Spleen (tissue), 11 donors: ENCODE measurements around the gene NR1I2. TPM values are rescaled to one million over a fixed set of nuclear protein-coding genes. Genes with fewer than 3 reads are reported as not detected.

Experiments
- DNase-seq: peaks from one replicate; pipeline ENCODE4 v3.0.0-alpha.2; 2020
- H3K27ac ChIP-seq, 8 donors: fragments of 200-600 bp; sonication (generic) in 7 of 8; 1 replicate in 4 of 8; 2 replicates in 4 of 8; pipeline versions ENCODE4 v1.5.0 to v1.8.0; 2016 to 2021; ENCODE audit warnings: inconsistent platforms in 4 of 8, mild to moderate bottlenecking in 4 of 8, moderate library complexity in 1 of 8
- H3K27me3 ChIP-seq, 7 donors: fragments of 200-600 bp; sonication (generic) in 6 of 7; replicated peaks in 1 of 7; 1 replicate in 4 of 7; 2 replicates in 3 of 7; pipeline versions ENCODE4 v1.5.0 to v1.8.0; 2016 to 2021; ENCODE audit warnings: inconsistent platforms in 3 of 7, mild to moderate bottlenecking in 1 of 7
- H3K36me3 ChIP-seq, 6 donors: fragments of 200-600 bp; sonication (generic) in 5 of 6; 1 replicate in 4 of 6; 2 replicates in 2 of 6; pipeline versions ENCODE4 v1.5.0 to v1.8.0; 2016 to 2021; ENCODE audit warnings: inconsistent platforms in 2 of 6
- H3K4me1 ChIP-seq, 6 donors: fragments of 200-600 bp; sonication (generic) in 5 of 6; 1 replicate in 3 of 6; 2 replicates in 3 of 6; pipeline versions ENCODE4 v1.5.0 to v1.8.0; 2016 to 2021; ENCODE audit warnings: inconsistent platforms in 3 of 6
- H3K4me3 ChIP-seq, 8 donors: fragments of 200-600 bp; sonication (generic) in 7 of 8; 1 replicate in 4 of 8; 2 replicates in 4 of 8; pipeline versions ENCODE4 v1.5.0 to v1.8.0; 2016 to 2021; ENCODE audit warnings: inconsistent platforms in 4 of 8, mild to moderate bottlenecking in 4 of 8, moderate library complexity in 2 of 8
- H3K9me3 ChIP-seq, 8 donors: fragments of 200-600 bp; sonication (generic) in 7 of 8; 1 replicate in 4 of 8; 2 replicates in 4 of 8; pipeline versions ENCODE4 v1.5.0 to v1.8.0; 2016 to 2021; ENCODE audit warnings: inconsistent platforms in 4 of 8
- POLR2A ChIP-seq, 3 donors: fragments of 450-650 bp; IDR thresholded peaks; one replicate each; pipeline ENCODE4 v1.5.1; 2017; ENCODE audit warnings: antibody characterized with exemption in 3 of 3, mild to moderate bottlenecking in 1 of 3
- POLR2AphosphoS5 ChIP-seq, 3 donors: sonication (generic); formaldehyde crosslinking; IDR thresholded peaks; one replicate each; pipeline ENCODE4 v1.5.1; 2017; ENCODE audit warnings: antibody characterized with exemption in 3 of 3
- WGBS, 5 donors: extraction: QIAGEN DNeasy Blood & Tissue Kit in 3 of 5; methylation state at CpG; one replicate each; pipeline versions ENCODE4 v1.1.5 to v1.1.7; 2013 to 2018; 5-methylcytosine and 5-hydroxymethylcytosine counted together
- intact Hi-C: fragments of 100-400 bp; cut with DNase I; formaldehyde crosslinking; loops from one replicate; pipeline ENCODE4 v1.15.0; 2023; ENCODE audit warnings: low total_unique reads
- polyA plus RNA-seq, 3 donors: library from polyadenylated mRNA; stranded (reverse); fragments of 200-250 nt; gene quantifications; one replicate each; pipeline ENCODE4 v1.2.1, GENCODE V29; 2013
- total RNA-seq, 7 donors: library from RNA; depleted of rRNA in 3 of 7; stranded (reverse); fragments of >200 nt in 3 of 7; fragmentation: NEBNext Ultra II Directional in 4 of 7; extraction: Animal tissue kit (Norgen Biotek cat#: 25700) in 4 of 7; gene quantifications; one replicate each; pipeline versions ENCODE4 v1.1.0 to v1.2.1, GENCODE V29; 2016 to 2021
- TF ChIP-seq, protein P1 (sequence below), 11 experiments: fragments of 200-600 bp in 7 of 11; fragments of 450-650 bp in 4 of 11; sonication (generic) in 4 of 11; IDR thresholded peaks in 8 of 11; conservative IDR thresholded peaks in 3 of 11; 1 replicate in 7 of 11; 2 replicates in 4 of 11; pipeline versions ENCODE4 v1.4.0 to v1.8.0; 2016 to 2021; ENCODE audit warnings: antibody characterized with exemption in 11 of 11, inconsistent platforms in 4 of 11, mild to moderate bottlenecking in 1 of 11
- donor health status: healthy with polysubstance abuse.
- donor health status: DM: no; HTN: no; CAD: no; lungs with moderate emphysema.
- donor health status: DM: no; HTN: no; CAD: no.
- donor health status: Bipolar disorder and iron deficiency.
- donor health status: healthy.
- donor health status: DM: no; HTN: no; CAD: no.
- donor health status: DM: yes; HTN: yes; CAD: no.

NR1I2 gene
- total and polyA plus RNA-seq, 10 donors = 0.26 to 1.1 (median 0.55) TPM; not detected in 1

DNA sequence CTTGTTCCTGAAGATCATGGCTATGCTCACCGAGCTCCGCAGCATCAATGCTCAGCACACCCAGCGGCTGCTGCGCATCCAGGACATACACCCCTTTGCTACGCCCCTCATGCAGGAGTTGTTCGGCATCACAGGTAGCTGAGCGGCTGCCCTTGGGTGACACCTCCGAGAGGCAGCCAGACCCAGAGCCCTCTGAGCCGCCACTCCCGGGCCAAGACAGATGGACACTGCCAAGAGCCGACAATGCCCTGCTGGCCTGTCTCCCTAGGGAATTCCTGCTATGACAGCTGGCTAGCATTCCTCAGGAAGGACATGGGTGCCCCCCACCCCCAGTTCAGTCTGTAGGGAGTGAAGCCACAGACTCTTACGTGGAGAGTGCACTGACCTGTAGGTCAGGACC, 35.2 kb downstream of the NR1I2 start:
- intact Hi-C loops = no loop called here
- DNase-seq = no peak
- WGBS, 5 donors = 87 to 95% (median 91%) methylated on average over 5 to 12 of the region's 12 CpGs

DNA sequence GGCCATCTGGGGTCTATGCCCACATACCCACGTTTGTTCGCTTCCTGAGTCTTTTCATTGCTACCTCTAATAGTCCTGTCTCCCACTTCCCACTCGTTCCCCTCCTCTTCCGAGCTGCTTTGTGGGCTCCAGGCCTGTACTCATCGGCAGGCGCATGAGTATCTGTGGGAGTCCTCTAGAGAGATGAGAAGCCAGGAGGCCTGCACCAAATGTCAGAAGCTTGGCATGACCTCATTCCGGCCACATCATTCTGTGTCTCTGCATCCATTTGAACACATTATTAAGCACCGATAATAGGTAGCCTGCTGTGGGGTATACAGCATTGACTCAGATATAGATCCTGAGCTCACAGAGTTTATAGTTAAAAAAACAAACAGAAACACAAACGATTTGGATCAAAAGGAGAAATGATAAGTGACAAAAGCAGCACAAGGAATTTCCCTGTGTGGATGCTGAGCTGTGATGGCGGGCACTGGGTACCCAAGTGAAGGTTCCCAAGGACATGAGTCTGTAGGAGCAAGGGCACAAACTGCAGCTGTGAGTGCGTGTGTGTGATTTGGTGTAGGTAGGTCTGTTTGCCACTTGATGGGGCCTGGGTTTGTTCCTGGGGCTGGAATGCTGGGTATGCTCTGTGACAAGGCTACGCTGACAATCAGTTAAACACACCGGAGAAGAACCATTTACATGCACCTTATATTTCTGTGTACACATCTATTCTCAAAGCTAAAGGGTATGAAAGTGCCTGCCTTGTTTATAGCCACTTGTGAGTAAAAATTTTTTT, 35.9 kb downstream of the NR1I2 start:
- Histone ChIP-seq H3K4me1 (no peaks in the 10 kb centered on the region), H3K4me3 (no peak overlapping the region), H3K36me3 (no peaks in the 10 kb centered on the region), H3K27me3 (peaks cover 0 to 9% (median 0%) of the 10 kb centered on the region in 7 donors), H3K27ac (no peak overlapping the region), H3K9me3 (no peaks in the 10 kb centered on the region)
- 68 to 89% (median 76%) methylated on average over 13 of the region's 13 CpGs for WGBS, 5 donors
- no peak for DNase-seq
- intact Hi-C loops = no loop called here
- no peak for TF ChIP-seq POLR2A (IDR thresholded peaks at IDR 0.05)
- no peak for TF ChIP-seq POLR2AphosphoS5 (IDR thresholded peaks at IDR 0.05)
- TF ChIP-seq, protein P1, sequence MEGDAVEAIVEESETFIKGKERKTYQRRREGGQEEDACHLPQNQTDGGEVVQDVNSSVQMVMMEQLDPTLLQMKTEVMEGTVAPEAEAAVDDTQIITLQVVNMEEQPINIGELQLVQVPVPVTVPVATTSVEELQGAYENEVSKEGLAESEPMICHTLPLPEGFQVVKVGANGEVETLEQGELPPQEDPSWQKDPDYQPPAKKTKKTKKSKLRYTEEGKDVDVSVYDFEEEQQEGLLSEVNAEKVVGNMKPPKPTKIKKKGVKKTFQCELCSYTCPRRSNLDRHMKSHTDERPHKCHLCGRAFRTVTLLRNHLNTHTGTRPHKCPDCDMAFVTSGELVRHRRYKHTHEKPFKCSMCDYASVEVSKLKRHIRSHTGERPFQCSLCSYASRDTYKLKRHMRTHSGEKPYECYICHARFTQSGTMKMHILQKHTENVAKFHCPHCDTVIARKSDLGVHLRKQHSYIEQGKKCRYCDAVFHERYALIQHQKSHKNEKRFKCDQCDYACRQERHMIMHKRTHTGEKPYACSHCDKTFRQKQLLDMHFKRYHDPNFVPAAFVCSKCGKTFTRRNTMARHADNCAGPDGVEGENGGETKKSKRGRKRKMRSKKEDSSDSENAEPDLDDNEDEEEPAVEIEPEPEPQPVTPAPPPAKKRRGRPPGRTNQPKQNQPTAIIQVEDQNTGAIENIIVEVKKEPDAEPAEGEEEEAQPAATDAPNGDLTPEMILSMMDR (IDR thresholded peaks at IDR 0.05 in 8 of 11, conservative IDR thresholded peaks at IDR 0.05 in 3 of 11) = no peak

More for the DNA sequence above, 35.2 kb downstream of the NR1I2 start:
- Histone ChIP-seq H3K36me3 (no peaks in the 10 kb centered on the region), H3K27ac (no peak overlapping the region), H3K4me1 (no peaks in the 10 kb centered on the region), H3K9me3 (no peaks in the 10 kb centered on the region), H3K4me3 (no peak overlapping the region), H3K27me3 (peaks cover 0 to 9% (median 0%) of the 10 kb centered on the region in 7 donors)
- TF ChIP-seq POLR2A (IDR thresholded peaks at IDR 0.05) = no peak

DNA sequence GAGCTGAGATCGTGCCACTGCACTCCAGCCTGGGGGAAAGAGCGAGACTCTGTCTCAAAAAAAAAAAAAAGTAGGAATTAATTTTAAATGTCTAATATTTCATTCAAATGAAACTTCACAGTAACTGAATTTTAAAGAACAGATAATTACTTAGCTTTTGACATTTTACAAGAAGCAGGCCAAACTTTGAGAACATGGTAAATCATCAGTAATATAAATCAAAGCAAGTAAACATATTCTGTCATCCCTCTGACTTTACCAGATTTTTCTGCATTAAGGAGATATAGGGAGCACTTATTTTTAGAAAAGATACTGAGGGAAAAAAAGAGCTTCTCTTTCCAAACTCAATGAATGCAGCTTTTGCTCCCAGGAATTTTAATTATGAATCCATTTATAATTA, 37.0 kb downstream of the NR1I2 start:
- Histone ChIP-seq H3K36me3 (no peaks in the 10 kb centered on the region), H3K4me3 (no peak overlapping the region), H3K9me3 (no peaks in the 10 kb centered on the region), H3K27ac (no peak overlapping the region), H3K4me1 (no peaks in the 10 kb centered on the region), H3K27me3 (peaks cover 0 to 9% (median 0%) of the 10 kb centered on the region in 7 donors)
- intact Hi-C loops = no loop called here
- no peak for TF ChIP-seq POLR2A (IDR thresholded peaks at IDR 0.05)
- TF ChIP-seq POLR2AphosphoS5 (IDR thresholded peaks at IDR 0.05) = no peak
- TF ChIP-seq, protein P1 (IDR thresholded peaks at IDR 0.05 in 8 of 11, conservative IDR thresholded peaks at IDR 0.05 in 3 of 11) = no peak
- DNase-seq = no peak
- 88 to 95% (median 91%) methylated on average over 2 of the region's 2 CpGs for WGBS, 5 donors

DNA sequence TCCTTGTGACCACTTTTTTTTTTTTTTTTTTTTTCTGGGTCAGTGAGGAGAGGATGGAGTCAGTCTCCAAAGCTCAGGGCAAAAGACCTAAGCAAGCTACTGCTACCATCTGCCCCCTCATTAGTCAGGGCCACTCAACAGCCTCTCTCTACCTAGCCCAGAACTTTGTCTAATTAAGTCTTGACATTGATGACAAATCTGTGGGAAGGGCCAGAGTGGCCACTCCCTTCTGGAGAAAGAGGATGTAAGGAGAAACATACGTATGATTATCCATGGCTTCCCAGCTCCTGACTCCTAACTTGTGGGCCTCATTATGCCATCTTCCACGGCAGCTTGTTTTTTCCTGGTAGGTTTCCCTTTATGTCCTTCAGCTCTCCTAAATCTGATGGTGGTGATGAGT, 37.9 kb downstream of the NR1I2 start:
- TF ChIP-seq, protein P1 (IDR thresholded peaks at IDR 0.05 in 8 of 11, conservative IDR thresholded peaks at IDR 0.05 in 3 of 11) = no peak
- TF ChIP-seq POLR2A (IDR thresholded peaks at IDR 0.05) (no peak), POLR2AphosphoS5 (IDR thresholded peaks at IDR 0.05) (no peak)
- H3K27ac ChIP-seq = no peak overlapping the region
- no peaks in the 10 kb centered on the region for H3K4me1 ChIP-seq
- no peak overlapping the region for H3K4me3 ChIP-seq
- H3K27me3 ChIP-seq = peaks cover 0 to 6% (median 0%) of the 10 kb centered on the region in 7 donors
- no peak for DNase-seq
- intact Hi-C loops = no loop called here
- H3K9me3 ChIP-seq = no peaks in the 10 kb centered on the region
- WGBS, 5 donors = 54 to 77% (median 69%) methylated on average over 2 of the region's 2 CpGs
- peaks cover 0 to 6% (median 3%) of the 10 kb centered on the region in 6 donors for H3K36me3 ChIP-seq
